Peyer's patch (tissue), 4 donors: ENCODE measurements around the gene IFI27. TPM values are rescaled to one million over a fixed set of nuclear protein-coding genes. Genes with fewer than 3 reads are reported as not detected.
"Not testable (repeated sequence)": the region's sequence is repeated elsewhere in the genome, so short reads cannot be mapped to it uniquely, and the experiment has no call there.

Experiments
- DNase-seq, 3 donors: peaks; one replicate each; pipeline ENCODE4 v3.0.0-alpha.2; 2017 to 2019
- H3K27ac ChIP-seq, 4 donors: fragments of 200-600 bp; sonication (generic); one replicate each; pipeline ENCODE4 v1.5.1; 2016 to 2019
- H3K27me3 ChIP-seq, 2 donors: fragments of 200-600 bp; sonication (generic); one replicate each; pipeline ENCODE4 v1.5.1; 2019
- H3K36me3 ChIP-seq, 3 donors: fragments of 200-600 bp; sonication (generic); one replicate each; pipeline ENCODE4 v1.5.1; 2016 to 2019
- H3K4me1 ChIP-seq, 4 donors: fragments of 200-600 bp; sonication (generic); one replicate each; pipeline ENCODE4 v1.5.1; 2016 to 2019
- H3K4me3 ChIP-seq, 4 donors: fragments of 200-600 bp; sonication (generic); 1 replicate in 3 of 4; 2 replicates in 1 of 4; pipeline ENCODE4 v1.5.1; 2016 to 2019; ENCODE audit warnings: mild to moderate bottlenecking in 1 of 4
- H3K9me3 ChIP-seq, 4 donors: fragments of 200-600 bp; sonication (generic); one replicate each; pipeline ENCODE4 v1.5.1; 2016 to 2019; ENCODE audit warnings: mild to moderate bottlenecking in 1 of 4
- POLR2A ChIP-seq, 2 donors: fragments of 450-650 bp; IDR thresholded peaks; one replicate each; pipeline ENCODE4 v1.5.1; 2017; ENCODE audit warnings: antibody characterized with exemption in 2 of 2, mild to moderate bottlenecking in 2 of 2, moderate library complexity in 2 of 2
- total RNA-seq, 4 donors: library from RNA; depleted of rRNA; stranded (reverse); fragments of >200 nt; gene quantifications; one replicate each; pipeline ENCODE4 v1.1.0, GENCODE V29; 2016
- TF ChIP-seq, protein P1 (sequence below), 6 experiments: fragments of 450-650 bp in 4 of 6; fragments of 200-600 bp in 2 of 6; sonication (generic) in 1 of 6; IDR thresholded peaks; one replicate each; pipeline ENCODE4 v1.5.1; 2017 to 2019; ENCODE audit warnings: antibody characterized with exemption in 6 of 6, mild to moderate bottlenecking in 3 of 6, moderate library complexity in 1 of 6

Gene IFI27
- total RNA-seq, result 100 to 1,000 TPM; 163 to 668 (median 294) TPM

DNA sequence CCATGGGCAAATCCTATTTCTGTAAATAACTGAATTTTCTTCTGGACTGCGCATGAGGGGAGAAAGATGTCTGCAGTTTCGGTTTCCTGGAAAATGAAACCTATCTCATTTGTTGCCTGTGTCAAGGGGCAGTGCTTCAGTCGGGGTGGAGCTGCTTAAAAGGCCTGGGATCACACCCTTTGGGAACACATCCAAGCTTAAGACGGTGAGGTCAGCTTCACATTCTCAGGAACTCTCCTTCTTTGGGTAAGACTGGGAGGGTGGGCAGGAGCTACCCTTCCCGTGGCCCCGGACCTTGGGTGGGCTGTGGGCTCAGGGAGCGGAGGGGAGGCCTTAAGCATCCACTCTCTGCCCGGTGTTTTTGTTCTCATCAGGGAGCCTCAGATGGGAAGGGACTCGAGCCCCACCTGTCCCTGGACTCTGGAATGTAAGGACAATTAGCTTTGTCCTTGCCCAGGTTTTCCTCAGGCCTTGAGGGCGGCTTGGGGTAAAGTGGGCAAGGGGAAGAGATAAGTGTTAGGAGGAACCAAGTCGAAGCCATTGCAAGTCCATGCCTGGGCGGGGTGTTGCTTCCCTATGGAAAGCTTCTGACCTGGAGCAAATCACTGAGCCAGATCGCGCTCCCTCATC, at the start of gene IFI27:
Gene IFI27 (plus strand): TSS at position 185 of the 630 bp plus-strand sequence.
- Histone ChIP-seq H3K36me3 (no peaks in the 10 kb centered on the region), H3K27me3 (no peaks in the 10 kb centered on the region), H3K4me3 (peak within 1 kb of the TSS; percentile 24 to 60 (median 35)), H3K9me3 (no peaks in the 10 kb centered on the region), H3K27ac (peak within 1 kb of the TSS; percentile 58 to 94 (median 76)), H3K4me1 (peaks cover 0 to 37% (median 3%) of the 10 kb centered on the region in 4 donors)
- TF ChIP-seq, protein P1, sequence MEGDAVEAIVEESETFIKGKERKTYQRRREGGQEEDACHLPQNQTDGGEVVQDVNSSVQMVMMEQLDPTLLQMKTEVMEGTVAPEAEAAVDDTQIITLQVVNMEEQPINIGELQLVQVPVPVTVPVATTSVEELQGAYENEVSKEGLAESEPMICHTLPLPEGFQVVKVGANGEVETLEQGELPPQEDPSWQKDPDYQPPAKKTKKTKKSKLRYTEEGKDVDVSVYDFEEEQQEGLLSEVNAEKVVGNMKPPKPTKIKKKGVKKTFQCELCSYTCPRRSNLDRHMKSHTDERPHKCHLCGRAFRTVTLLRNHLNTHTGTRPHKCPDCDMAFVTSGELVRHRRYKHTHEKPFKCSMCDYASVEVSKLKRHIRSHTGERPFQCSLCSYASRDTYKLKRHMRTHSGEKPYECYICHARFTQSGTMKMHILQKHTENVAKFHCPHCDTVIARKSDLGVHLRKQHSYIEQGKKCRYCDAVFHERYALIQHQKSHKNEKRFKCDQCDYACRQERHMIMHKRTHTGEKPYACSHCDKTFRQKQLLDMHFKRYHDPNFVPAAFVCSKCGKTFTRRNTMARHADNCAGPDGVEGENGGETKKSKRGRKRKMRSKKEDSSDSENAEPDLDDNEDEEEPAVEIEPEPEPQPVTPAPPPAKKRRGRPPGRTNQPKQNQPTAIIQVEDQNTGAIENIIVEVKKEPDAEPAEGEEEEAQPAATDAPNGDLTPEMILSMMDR (IDR thresholded peaks at IDR 0.05), result no peak
- peak; percentile 67 to 79 for TF ChIP-seq POLR2A (IDR thresholded peaks at IDR 0.05)
- peak in 2 of 3 donors; percentile 62 to 81 for DNase-seq

DNA sequence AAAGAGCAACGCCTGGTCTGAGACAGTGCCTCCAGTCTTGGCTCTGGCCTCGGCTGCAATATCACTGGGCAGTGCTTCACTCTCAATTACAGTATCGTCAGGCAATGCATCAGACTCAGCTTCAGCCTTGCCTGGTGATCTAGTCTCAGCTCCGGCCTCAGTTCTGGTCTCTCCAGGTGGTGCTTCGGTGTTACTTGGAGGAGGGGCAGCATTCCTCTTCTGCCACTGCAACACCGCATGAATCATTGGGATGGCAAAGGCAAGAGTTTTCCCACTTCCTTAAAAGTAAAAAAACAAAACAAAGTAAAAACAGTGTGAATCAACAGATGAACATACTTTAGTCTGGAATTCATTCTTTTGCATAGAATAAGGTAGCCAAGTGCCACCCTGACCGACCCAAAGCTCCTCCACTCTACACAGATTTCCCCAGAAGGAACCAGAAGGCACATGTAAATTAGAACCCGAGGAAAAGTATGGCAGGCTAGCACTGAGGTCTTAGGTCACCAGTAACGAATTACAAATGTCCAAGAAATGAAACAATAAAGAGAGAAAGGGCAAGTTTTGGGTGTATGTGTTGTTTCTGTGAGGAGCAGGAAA, 48.1 kb upstream of the IFI27 start:
- peaks cover 0 to 51% (median 0%) of the 10 kb centered on the region in 3 donors for H3K36me3 ChIP-seq
- DNase-seq, result no peak
- no peak overlapping the region for H3K27ac ChIP-seq
- H3K27me3 ChIP-seq, result no peaks in the 10 kb centered on the region
- TF ChIP-seq POLR2A (IDR thresholded peaks at IDR 0.05), result no peak
- TF ChIP-seq, protein P1 (IDR thresholded peaks at IDR 0.05), result no peak
- peaks cover 0 to 24% (median 0%) of the 10 kb centered on the region in 4 donors for H3K4me1 ChIP-seq
- H3K4me3 ChIP-seq, result no peak overlapping the region
- H3K9me3 ChIP-seq, result no peaks in the 10 kb centered on the region

GRCh38 chr14:94066089-94066676, 44.4 kb upstream of the IFI27 start:
- Histone ChIP-seq H3K36me3 (peaks cover 0 to 15% (median 0%) of the 10 kb centered on the region in 3 donors), H3K4me3 (peak overlapping the region in 1 of 4 donors; percentile 7), H3K9me3 (no peaks in the 10 kb centered on the region), H3K27me3 (no peaks in the 10 kb centered on the region), H3K4me1 (peaks cover 0 to 22% (median 0%) of the 10 kb centered on the region in 4 donors), H3K27ac (peak overlapping the region in 1 of 4 donors; percentile 34)
- TF ChIP-seq, protein P1 (IDR thresholded peaks at IDR 0.05), result no peak
- DNase-seq, result peak in 2 of 3 donors; percentile 55 to 66

- DNase-seq, H3K36me3 ChIP-seq, H3K27me3 ChIP-seq, H3K27ac ChIP-seq, H3K4me1 ChIP-seq, H3K9me3 ChIP-seq, H3K4me3 ChIP-seq: not testable (repeated sequence)
Measured at GRCh38 chr14:94072076-94072475, 38.5 kb upstream of the IFI27 start.

DNA sequence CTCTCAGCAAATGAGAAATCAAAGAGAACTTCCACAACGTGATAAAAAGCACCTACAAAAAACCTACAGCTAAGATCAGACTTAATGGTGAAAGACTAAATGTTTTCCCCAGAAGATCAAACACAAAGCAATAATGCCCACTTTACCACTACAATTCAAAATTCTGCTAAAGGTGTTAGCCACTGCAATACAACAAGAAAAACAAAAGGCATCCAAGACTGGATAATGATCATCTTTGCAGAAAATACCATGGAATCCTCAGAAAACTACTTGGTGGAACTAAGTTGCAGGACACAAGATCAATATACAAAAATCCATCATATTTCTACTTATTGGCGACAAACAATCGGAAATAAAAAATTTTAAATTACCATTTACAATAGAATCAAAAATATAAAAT, 36.0 kb upstream of the IFI27 start:
- no peaks in the 10 kb centered on the region for H3K27me3 ChIP-seq
- peaks cover 0 to 4% (median 0%) of the 10 kb centered on the region in 4 donors for H3K9me3 ChIP-seq
- no peak for TF ChIP-seq POLR2A (IDR thresholded peaks at IDR 0.05)
- TF ChIP-seq, protein P1 (IDR thresholded peaks at IDR 0.05), result no peak
- no peak overlapping the region for H3K4me3 ChIP-seq
- peaks cover 0 to 23% (median 0%) of the 10 kb centered on the region in 3 donors for H3K36me3 ChIP-seq
- no peak overlapping the region for H3K27ac ChIP-seq
- DNase-seq, result no peak
- H3K4me1 ChIP-seq, result peaks cover 0 to 28% (median 10%) of the 10 kb centered on the region in 4 donors

DNA sequence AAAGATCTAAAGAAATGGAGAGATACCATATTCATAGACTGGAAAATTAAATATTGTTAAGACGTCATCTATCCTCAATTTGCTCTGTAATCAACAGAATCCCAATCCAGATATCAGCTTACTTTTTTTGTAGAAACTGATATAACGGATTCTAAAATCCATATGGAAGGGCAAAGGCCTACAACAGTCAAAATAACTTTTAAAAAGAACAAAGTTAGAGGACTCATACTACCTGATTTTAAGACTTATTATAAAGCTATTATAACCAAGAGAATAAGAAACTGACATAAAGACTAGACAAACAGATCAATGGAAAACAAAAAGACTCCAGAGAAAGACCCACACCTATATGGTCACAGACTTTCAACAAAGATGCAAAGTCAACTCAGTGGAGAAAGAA, 35.5 kb upstream of the IFI27 start:
- TF ChIP-seq, protein P1 (IDR thresholded peaks at IDR 0.05), result no peak
- TF ChIP-seq POLR2A (IDR thresholded peaks at IDR 0.05), result no peak
- peaks cover 0 to 4% (median 0%) of the 10 kb centered on the region in 4 donors for H3K9me3 ChIP-seq
- H3K4me3 ChIP-seq, result no peak overlapping the region
- H3K36me3 ChIP-seq, result peaks cover 0 to 23% (median 0%) of the 10 kb centered on the region in 3 donors
- no peaks in the 10 kb centered on the region for H3K27me3 ChIP-seq
- peaks cover 0 to 31% (median 10%) of the 10 kb centered on the region in 4 donors for H3K4me1 ChIP-seq
- H3K27ac ChIP-seq, result no peak overlapping the region
- DNase-seq, result no peak
